A549 (cell line): ENCODE data around the gene CLDN34. TPM values are rescaled to one million over a fixed set of nuclear protein-coding genes. Genes with fewer than 3 reads are reported as not detected.

Source experiments
- ATAC-seq, 2 experiments: fragments of 200-7000 bp in 1 of 2; fragments of >200 bp in 1 of 2; cut with Nextera tagmentation in 1 of 2; cut with Tn5 transposase in 1 of 2; 3 replicates each; pipeline versions ENCODE4 v1.8.0 to v1.9.1; 2018 to 2020; ENCODE audit warnings: mild to moderate bottlenecking in 1 of 2, moderate library complexity in 1 of 2
- CTCF ChIA-PET: fragments of 300-600 bp; sonication (Branson Sonifier 250); formaldehyde crosslinking; extraction: SDS; loops from one replicate; lab custom pipeline; 2021; ENCODE audit warnings: antibody characterized with exemption, inconsistent platforms; lab: Yijun Ruan, JAX
- POLR2A ChIA-PET: fragments of 350-600 bp; formaldehyde crosslinking; extraction: SDS; loops from one replicate; lab custom pipeline; 2021; ENCODE audit warnings: antibody characterized with exemption, inconsistent platforms; lab: Yijun Ruan, JAX
- DNase-seq, 2 experiments: peaks; one replicate each; pipeline versions ENCODE4 v3.0.0 to v3.0.0-alpha.2; 2011 to 2016; ENCODE audit warnings: low read depth in 1 of 2, low spot score in 1 of 2
- FAIRE-seq: peaks from 2 replicates; lab custom pipeline; 2011; peaks lifted over from hg19 to GRCh38; lab: Jason Lieb, UNC
- H3K27ac ChIP-seq, 2 experiments: fragments of >200 bp; sonication (Bioruptor Twin); formaldehyde crosslinking; 3 replicates each; pipeline ENCODE4 v1.5.1; 2016 to 2017
- H3K4me1 ChIP-seq: fragments of >200 bp; sonication (Bioruptor Twin); formaldehyde crosslinking; 3 replicates; pipeline ENCODE4 v1.6.1; 2016
- H3K4me2 ChIP-seq: fragments of >200 bp; sonication (Bioruptor Twin); formaldehyde crosslinking; 3 replicates; pipeline ENCODE4 v1.6.1; 2016
- H3K4me3 ChIP-seq: fragments of >200 bp; sonication (Bioruptor Twin); formaldehyde crosslinking; 3 replicates; pipeline ENCODE4 v1.5.1; 2016
- H3K9me3 ChIP-seq: fragments of >200 bp; sonication (Bioruptor Twin); formaldehyde crosslinking; 3 replicates; pipeline ENCODE4 v1.6.1; 2016
- CBX8 ChIP-seq: fragments of 200-600 bp; sonication (generic); IDR thresholded peaks from 2 replicates; pipeline ENCODE4 v1.6.1; 2016
- CHD4 ChIP-seq: fragments of 200-600 bp; sonication (generic); IDR thresholded peaks from 2 replicates; pipeline ENCODE4 v1.6.1; 2016; ENCODE audit warnings: antibody characterized with exemption, mild to moderate bottlenecking, borderline replicate concordance
- FOSB ChIP-seq: fragments of 250-450 bp; sonication (Bioruptor Pico); IDR thresholded peaks from 2 replicates; pipeline ENCODE4 v1.5.0; 2020; ENCODE audit warnings: mild to moderate bottlenecking, moderate library complexity
- FOXS1 ChIP-seq: fragments of 250-450 bp; sonication (Bioruptor Pico); IDR thresholded peaks from 2 replicates; pipeline ENCODE4 v1.5.0; 2020; ENCODE audit warnings: mild to moderate bottlenecking, moderate library complexity
- HEYL ChIP-seq: fragments of 250-450 bp; sonication (Bioruptor Pico); IDR thresholded peaks from 2 replicates; pipeline ENCODE4 v1.8.0; 2021; ENCODE audit warnings: mild to moderate bottlenecking, moderate library complexity
- HMGXB4 ChIP-seq: fragments of 250-450 bp; sonication (Bioruptor Pico); IDR thresholded peaks from 2 replicates; pipeline ENCODE4 v1.5.0; 2021; ENCODE audit warnings: mild to moderate bottlenecking, moderate library complexity, borderline replicate concordance
- KDM5A ChIP-seq: fragments of 200-600 bp; sonication (generic); IDR thresholded peaks from 2 replicates; pipeline ENCODE4 v1.6.1; 2016; ENCODE audit warnings: antibody characterized with exemption, mild to moderate bottlenecking
- MAFK ChIP-seq: fragments of 450-650 bp; IDR thresholded peaks from 2 replicates; pipeline ENCODE4 v1.6.1; 2014; ENCODE audit not compliant: partially characterized antibody
- NFE2L2 ChIP-seq: fragments of 150-350 bp; conservative IDR thresholded peaks from 2 replicates; pipeline ENCODE4 v1.6.1; 2014; ENCODE audit warnings: low read length
- NPAS2 ChIP-seq: fragments of 250-450 bp; sonication (Bioruptor Pico); IDR thresholded peaks from 2 replicates; pipeline ENCODE4 v1.8.0; 2022; ENCODE audit warnings: mild to moderate bottlenecking, moderate library complexity, borderline replicate concordance
- NR3C1 ChIP-seq: fragments of >200 bp; sonication (Bioruptor Twin); formaldehyde crosslinking; IDR thresholded peaks from 3 replicates; pipeline ENCODE4 v1.6.1; 2017
- PHF8 ChIP-seq: fragments of 200-600 bp; sonication (generic); IDR thresholded peaks from 2 replicates; pipeline ENCODE4 v1.6.1; 2016; ENCODE audit warnings: low read depth, mild to moderate bottlenecking, antibody characterized with exemption, moderate library complexity, borderline replicate concordance
- SMC3 ChIP-seq: fragments of >200 bp; sonication (Bioruptor Twin); formaldehyde crosslinking; IDR thresholded peaks from 3 replicates; pipeline ENCODE4 v1.6.1; 2018; ENCODE audit warnings: inconsistent platforms
- SREBF2 ChIP-seq: fragments of 450-650 bp; IDR thresholded peaks from 2 replicates; pipeline ENCODE4 v1.6.1; 2014; ENCODE audit warnings: mild to moderate bottlenecking, moderate library complexity
- ZC3H11A ChIP-seq: fragments of 450-650 bp; IDR thresholded peaks from 2 replicates; pipeline ENCODE4 v1.6.1; 2014; ENCODE audit warnings: antibody characterized with exemption, mild to moderate bottlenecking
- WGBS: methylation state at CpG from one replicate; pipeline ENCODE4 v1.1.6; 2017; ENCODE audit errors: missing lambda C conversion rate; 5-methylcytosine and 5-hydroxymethylcytosine counted together
- polyA plus RNA-seq, 4 experiments: library from polyadenylated mRNA; depleted of rRNA in 3 of 4; stranded (reverse); fragments of >200 nt; fragmentation: RNase III in 1 of 4; extraction: RNeasy Plus Mini Kit Qiagen cat#74134 plus additional on column Dnase treatment in 1 of 4; gene quantifications; 2 replicates in 3 of 4; 3 replicates in 1 of 4; pipeline ENCODE4 v1.2.3, GENCODE V29; 2011 to 2017
- TF ChIP-seq, protein P1 (sequence below): fragments of 200-600 bp; sonication (generic); IDR thresholded peaks from 2 replicates; pipeline ENCODE4 v1.6.1; 2016; ENCODE audit warnings: antibody characterized with exemption, mild to moderate bottlenecking, moderate library complexity
- TF ChIP-seq, protein P2 (sequence below): fragments of 450-650 bp; IDR thresholded peaks from 2 replicates; pipeline ENCODE4 v1.6.1; 2014; ENCODE audit warnings: antibody characterized with exemption

CLDN34 gene
- polyA plus RNA-seq, 2 of the 4 experiments (the other 2 are of a cell fraction) = not detected

DNA sequence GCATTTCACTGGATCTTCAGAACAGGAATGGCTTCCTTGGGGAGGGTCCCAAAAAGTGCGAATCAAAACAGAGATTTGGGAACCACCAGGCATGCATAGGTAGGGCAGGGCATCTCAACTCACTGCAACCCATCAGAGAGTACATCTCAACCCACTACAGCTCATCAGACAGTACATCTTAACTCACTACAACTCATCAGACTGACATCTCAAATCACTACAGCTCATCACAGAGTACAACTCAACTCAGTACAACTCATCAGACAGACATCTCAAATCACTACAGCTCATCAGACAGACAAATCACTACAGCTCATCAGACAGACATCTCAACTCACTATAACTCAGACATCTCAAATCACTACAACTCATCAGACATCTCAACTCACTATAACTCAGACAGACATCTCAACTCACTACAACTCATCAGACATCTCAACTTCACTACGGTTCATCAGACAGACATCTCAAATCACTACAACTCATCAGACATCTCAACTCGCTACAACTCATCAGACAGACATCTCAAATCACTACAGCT is 47.5 kb upstream of the CLDN34 start (continued):
- TF ChIP-seq, protein P1, sequence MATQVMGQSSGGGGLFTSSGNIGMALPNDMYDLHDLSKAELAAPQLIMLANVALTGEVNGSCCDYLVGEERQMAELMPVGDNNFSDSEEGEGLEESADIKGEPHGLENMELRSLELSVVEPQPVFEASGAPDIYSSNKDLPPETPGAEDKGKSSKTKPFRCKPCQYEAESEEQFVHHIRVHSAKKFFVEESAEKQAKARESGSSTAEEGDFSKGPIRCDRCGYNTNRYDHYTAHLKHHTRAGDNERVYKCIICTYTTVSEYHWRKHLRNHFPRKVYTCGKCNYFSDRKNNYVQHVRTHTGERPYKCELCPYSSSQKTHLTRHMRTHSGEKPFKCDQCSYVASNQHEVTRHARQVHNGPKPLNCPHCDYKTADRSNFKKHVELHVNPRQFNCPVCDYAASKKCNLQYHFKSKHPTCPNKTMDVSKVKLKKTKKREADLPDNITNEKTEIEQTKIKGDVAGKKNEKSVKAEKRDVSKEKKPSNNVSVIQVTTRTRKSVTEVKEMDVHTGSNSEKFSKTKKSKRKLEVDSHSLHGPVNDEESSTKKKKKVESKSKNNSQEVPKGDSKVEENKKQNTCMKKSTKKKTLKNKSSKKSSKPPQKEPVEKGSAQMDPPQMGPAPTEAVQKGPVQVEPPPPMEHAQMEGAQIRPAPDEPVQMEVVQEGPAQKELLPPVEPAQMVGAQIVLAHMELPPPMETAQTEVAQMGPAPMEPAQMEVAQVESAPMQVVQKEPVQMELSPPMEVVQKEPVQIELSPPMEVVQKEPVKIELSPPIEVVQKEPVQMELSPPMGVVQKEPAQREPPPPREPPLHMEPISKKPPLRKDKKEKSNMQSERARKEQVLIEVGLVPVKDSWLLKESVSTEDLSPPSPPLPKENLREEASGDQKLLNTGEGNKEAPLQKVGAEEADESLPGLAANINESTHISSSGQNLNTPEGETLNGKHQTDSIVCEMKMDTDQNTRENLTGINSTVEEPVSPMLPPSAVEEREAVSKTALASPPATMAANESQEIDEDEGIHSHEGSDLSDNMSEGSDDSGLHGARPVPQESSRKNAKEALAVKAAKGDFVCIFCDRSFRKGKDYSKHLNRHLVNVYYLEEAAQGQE = no peak
- TF ChIP-seq, all 56 proteins: peak for 0

- Histone ChIP-seq H3K4me1 (no peaks in the 10 kb centered on the region), H3K27ac (no peak overlapping the region), H3K4me2 (no peak overlapping the region), H3K9me3 (no peaks in the 10 kb centered on the region), H3K4me3 (no peak overlapping the region)
- TF ChIP-seq CHD4 (no peak), KDM5A (no peak), FOXS1 (no peak), HMGXB4 (no peak), NR3C1 (no peak), ZC3H11A (no peak), MAFK (no peak), SREBF2 (no peak), NPAS2 (CRISPR knock-in tag) (no peak), FOSB (CRISPR knock-in tag) (no peak), CBX8 (no peak), HEYL (CRISPR knock-in tag) (no peak)
- TF ChIP-seq, protein P2, sequence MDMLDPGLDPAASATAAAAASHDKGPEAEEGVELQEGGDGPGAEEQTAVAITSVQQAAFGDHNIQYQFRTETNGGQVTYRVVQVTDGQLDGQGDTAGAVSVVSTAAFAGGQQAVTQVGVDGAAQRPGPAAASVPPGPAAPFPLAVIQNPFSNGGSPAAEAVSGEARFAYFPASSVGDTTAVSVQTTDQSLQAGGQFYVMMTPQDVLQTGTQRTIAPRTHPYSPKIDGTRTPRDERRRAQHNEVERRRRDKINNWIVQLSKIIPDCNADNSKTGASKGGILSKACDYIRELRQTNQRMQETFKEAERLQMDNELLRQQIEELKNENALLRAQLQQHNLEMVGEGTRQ = no peak
- no peak for DNase-seq
- ATAC-seq = no peak
- CTCF ChIA-PET = interaction anchor here (0.8 kb wide), 1 partner anchor 42 kb away, joined by 3 read pairs; no protein-coding TSS in a partner anchor
- POLR2A ChIA-PET = no interaction called here
- FAIRE-seq = no peak
- 54% methylated on average over 5 of the region's 5 CpGs for WGBS
Measured at GRCh38 chrX:9921407-9921806, 45.8 kb upstream of the CLDN34 start.

DNA sequence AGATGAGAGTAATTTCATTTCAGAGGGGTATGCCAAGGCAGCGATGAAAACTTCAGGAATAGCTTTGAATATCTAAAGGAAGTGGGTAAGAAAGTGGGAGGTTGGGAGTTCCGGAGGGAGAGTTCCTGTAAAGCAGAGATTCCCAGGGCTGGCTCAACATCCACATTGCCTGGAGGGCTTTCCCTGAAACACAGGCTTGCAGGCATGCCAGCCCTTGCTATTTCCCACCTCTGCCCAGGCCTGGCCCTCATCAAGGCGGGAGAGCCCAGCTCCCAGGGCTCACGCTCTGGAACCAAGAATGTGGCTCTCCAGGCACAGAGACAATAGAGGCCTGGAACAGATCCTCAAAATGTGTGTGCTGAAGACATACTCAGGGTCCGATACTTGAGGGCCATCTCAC is 43.8 kb upstream of the CLDN34 start:
- ATAC-seq = no peak
- POLR2A ChIA-PET = no interaction called here
- H3K4me2 ChIP-seq = no peak overlapping the region
- 71% methylated on average over 3 of the region's 5 CpGs for WGBS
- TF ChIP-seq NFE2L2 (no peak), PHF8 (no peak), SMC3 (no peak), FOXS1 (no peak)
- TF ChIP-seq, all 56 proteins: peak for 0
- H3K27ac ChIP-seq = no peak overlapping the region
- no peaks in the 10 kb centered on the region for H3K9me3 ChIP-seq
- CTCF ChIA-PET = no interaction called here
- no peaks in the 10 kb centered on the region for H3K4me1 ChIP-seq
- no peak overlapping the region for H3K4me3 ChIP-seq
- FAIRE-seq (no peak), DNase-seq (no peak)
